ENCODE results near the gene CD109.

CD109 gene

GRCh38 chr6:73734832-73735453 lies 38.9 kb downstream of the CD109 start:
- no peak overlapping the region for H3K4me3 Mint-ChIP-seq
- TF ChIP-seq, protein P1, sequence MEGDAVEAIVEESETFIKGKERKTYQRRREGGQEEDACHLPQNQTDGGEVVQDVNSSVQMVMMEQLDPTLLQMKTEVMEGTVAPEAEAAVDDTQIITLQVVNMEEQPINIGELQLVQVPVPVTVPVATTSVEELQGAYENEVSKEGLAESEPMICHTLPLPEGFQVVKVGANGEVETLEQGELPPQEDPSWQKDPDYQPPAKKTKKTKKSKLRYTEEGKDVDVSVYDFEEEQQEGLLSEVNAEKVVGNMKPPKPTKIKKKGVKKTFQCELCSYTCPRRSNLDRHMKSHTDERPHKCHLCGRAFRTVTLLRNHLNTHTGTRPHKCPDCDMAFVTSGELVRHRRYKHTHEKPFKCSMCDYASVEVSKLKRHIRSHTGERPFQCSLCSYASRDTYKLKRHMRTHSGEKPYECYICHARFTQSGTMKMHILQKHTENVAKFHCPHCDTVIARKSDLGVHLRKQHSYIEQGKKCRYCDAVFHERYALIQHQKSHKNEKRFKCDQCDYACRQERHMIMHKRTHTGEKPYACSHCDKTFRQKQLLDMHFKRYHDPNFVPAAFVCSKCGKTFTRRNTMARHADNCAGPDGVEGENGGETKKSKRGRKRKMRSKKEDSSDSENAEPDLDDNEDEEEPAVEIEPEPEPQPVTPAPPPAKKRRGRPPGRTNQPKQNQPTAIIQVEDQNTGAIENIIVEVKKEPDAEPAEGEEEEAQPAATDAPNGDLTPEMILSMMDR (IDR thresholded peaks at IDR 0.05; ENCODE audit: unreplicated experiment in 3 of 3): no peak
- H3K36me3 Mint-ChIP-seq (ENCODE audit: low read depth): no peaks in the 10 kb centered on the region
- H3K27ac Mint-ChIP-seq: no peak overlapping the region
- H3K9me3 Mint-ChIP-seq: no peaks in the 10 kb centered on the region
- peaks cover 17% of the 10 kb centered on the region for H3K4me1 Mint-ChIP-seq
- no peaks in the 10 kb centered on the region for H3K27me3 Mint-ChIP-seq (ENCODE audit: low read depth)

GRCh38 chr6:73738367-73739028 lies 42.5 kb downstream of the CD109 start:
- TF ChIP-seq, protein P1 (IDR thresholded peaks at IDR 0.05; ENCODE audit: unreplicated experiment in 3 of 3): no peak
- Mint-ChIP-seq H3K27me3 (ENCODE audit: low read depth) (no peaks in the 10 kb centered on the region), H3K9me3 (no peaks in the 10 kb centered on the region), H3K27ac (peak overlapping the region in 1 of 3 experiments; percentile 30), H3K4me1 (peaks cover 17% of the 10 kb centered on the region), H3K36me3 (ENCODE audit: low read depth) (no peaks in the 10 kb centered on the region), H3K4me3 (no peak overlapping the region)

DNA sequence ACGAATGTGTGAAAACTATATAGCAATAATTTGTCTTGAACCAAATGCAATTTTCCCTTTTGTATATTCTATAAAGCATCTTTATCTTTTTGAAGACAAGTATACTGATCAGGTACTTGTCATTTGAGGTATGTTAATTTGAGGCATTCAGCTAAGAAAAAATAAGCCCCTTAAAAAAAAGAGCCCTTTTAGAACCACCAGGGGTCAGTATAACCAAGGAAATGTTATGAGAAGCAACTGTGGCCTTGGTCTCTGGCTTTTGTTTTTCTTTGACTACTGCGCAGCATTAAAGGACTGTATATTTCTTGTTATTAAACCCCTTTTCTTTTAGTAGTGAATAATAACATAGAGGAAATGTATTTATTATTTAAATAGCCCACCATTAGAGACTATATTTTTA lies 43.1 kb downstream of the CD109 start:
- TF ChIP-seq, protein P1 (IDR thresholded peaks at IDR 0.05; ENCODE audit: unreplicated experiment in 3 of 3): peak; percentile 69 to 83 (median 73)
- H3K27ac Mint-ChIP-seq: peak overlapping the region in 1 of 3 experiments; percentile 30

DNA sequence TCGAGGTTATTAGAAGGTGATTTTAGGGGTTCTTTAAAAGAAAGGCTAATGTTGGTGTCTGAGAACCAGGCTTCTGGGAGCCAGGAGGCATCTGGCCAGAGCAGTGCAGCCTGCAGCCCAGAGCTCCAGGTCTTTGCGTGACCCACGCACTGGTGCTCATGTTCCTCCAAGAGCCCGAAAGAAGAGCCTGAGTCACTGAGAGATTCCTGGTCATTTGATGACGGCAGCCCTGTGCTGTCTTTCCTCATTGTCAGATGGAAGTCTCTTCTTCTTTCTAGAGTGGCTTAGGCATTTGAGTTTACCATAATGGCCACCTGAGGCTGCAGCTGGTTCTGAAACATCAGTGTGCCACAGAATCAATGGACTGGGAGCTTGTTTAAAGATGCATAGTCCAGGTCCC lies 46.4 kb downstream of the CD109 start:
- H3K4me1 Mint-ChIP-seq: peaks cover 15% of the 10 kb centered on the region
- no peaks in the 10 kb centered on the region for H3K9me3 Mint-ChIP-seq
- no peaks in the 10 kb centered on the region for H3K36me3 Mint-ChIP-seq (ENCODE audit: low read depth)
- TF ChIP-seq, protein P1 (IDR thresholded peaks at IDR 0.05; ENCODE audit: unreplicated experiment in 3 of 3): no peak
- no peak overlapping the region for H3K4me3 Mint-ChIP-seq
- no peak overlapping the region for H3K27ac Mint-ChIP-seq
- no peaks in the 10 kb centered on the region for H3K27me3 Mint-ChIP-seq (ENCODE audit: low read depth)

More for the DNA sequence above, 43.1 kb downstream of the CD109 start:
- no peaks in the 10 kb centered on the region for H3K36me3 Mint-ChIP-seq (ENCODE audit: low read depth)
- peaks cover 17% of the 10 kb centered on the region for H3K4me1 Mint-ChIP-seq
- no peak overlapping the region for H3K4me3 Mint-ChIP-seq
- H3K9me3 Mint-ChIP-seq: no peaks in the 10 kb centered on the region
- H3K27me3 Mint-ChIP-seq (ENCODE audit: low read depth): no peaks in the 10 kb centered on the region

- no peak overlapping the region for H3K4me3 Mint-ChIP-seq
- TF ChIP-seq, protein P1 (IDR thresholded peaks at IDR 0.05; ENCODE audit: unreplicated experiment in 3 of 3): no peak
- no peaks in the 10 kb centered on the region for H3K27me3 Mint-ChIP-seq (ENCODE audit: low read depth)
- H3K9me3 Mint-ChIP-seq: no peaks in the 10 kb centered on the region
- H3K4me1 Mint-ChIP-seq: peaks cover 9% of the 10 kb centered on the region
- H3K36me3 Mint-ChIP-seq (ENCODE audit: low read depth): no peaks in the 10 kb centered on the region
- H3K27ac Mint-ChIP-seq: no peak overlapping the region
Observed at GRCh38 chr6:73743081-73743480, 47.1 kb downstream of the CD109 start.

DNA sequence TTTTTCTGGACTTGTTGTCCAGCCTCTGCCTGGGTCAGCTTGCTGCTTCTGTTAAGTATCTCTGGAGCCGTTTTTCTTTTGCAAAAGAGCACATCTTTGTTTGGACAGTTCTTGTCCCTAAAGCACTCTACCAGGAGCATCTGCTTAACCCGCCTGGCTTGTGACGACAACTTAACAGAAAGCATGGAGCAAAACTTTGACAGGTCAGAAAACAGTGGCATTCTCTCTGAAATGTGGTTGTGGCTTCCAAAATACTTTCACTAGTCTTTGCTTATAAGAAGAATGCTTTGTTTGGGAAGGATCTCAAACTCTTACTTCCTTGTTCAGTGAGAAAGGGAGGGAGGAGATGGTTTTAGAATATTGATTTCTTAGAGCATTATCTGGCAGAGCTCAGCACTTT lies 47.6 kb downstream of the CD109 start:
- TF ChIP-seq, protein P1 (IDR thresholded peaks at IDR 0.05; ENCODE audit: unreplicated experiment in 3 of 3): no peak
- Mint-ChIP-seq H3K27ac (no peak overlapping the region), H3K9me3 (no peaks in the 10 kb centered on the region), H3K36me3 (ENCODE audit: low read depth) (no peaks in the 10 kb centered on the region), H3K27me3 (ENCODE audit: low read depth) (no peaks in the 10 kb centered on the region), H3K4me1 (peaks cover 4% of the 10 kb centered on the region), H3K4me3 (no peak overlapping the region)

All from nephron (organoid).